NB4 (cell line): ENCODE data around the gene PPP2R5C.

Experiments
- CTCF ChIP-seq: IDR thresholded peaks from one replicate; pipeline ENCODE4 v1.5.1; 2012; ENCODE audit warnings: low read depth, low read length
- POLR2A ChIP-seq: IDR thresholded peaks from 2 replicates; pipeline ENCODE4 v1.6.1; 2011; ENCODE audit warnings: mild to moderate bottlenecking; ENCODE audit not compliant: insufficient read length; ENCODE audit errors: extremely low read depth

- TF ChIP-seq CTCF: no peak
- TF ChIP-seq POLR2A: no peak
These were observed 41.8 kb upstream of the PPP2R5C start for GRCh38 chr14:101719708-101720107.
